Esophagus muscularis mucosa (tissue), 4 donors: ENCODE data around the gene CTCF. TPM values are rescaled to one million over a fixed set of nuclear protein-coding genes. Genes with fewer than 3 reads are reported as not detected.
"Not testable (repeated sequence)": the region's sequence is repeated elsewhere in the genome, so short reads cannot be mapped to it uniquely, and the experiment has no call there.

ENCODE experiments used
- DNase-seq: peaks from one replicate; pipeline ENCODE4 v3.0.0-alpha.2; 2017; ENCODE audit errors: extremely low spot score
- H3K27ac ChIP-seq, 4 donors: fragments of 200-600 bp; sonication (generic); replicated peaks in 1 of 4; 1 replicate in 3 of 4; 2 replicates in 1 of 4; pipeline ENCODE4 v1.5.1; 2016 to 2019; ENCODE audit warnings: mild to moderate bottlenecking in 1 of 4
- H3K27me3 ChIP-seq, 4 donors: fragments of 200-600 bp; sonication (generic); one replicate each; pipeline versions ENCODE4 v1.5.1 to v1.6.0; 2016 to 2019
- H3K36me3 ChIP-seq, 4 donors: fragments of 200-600 bp; sonication (generic); one replicate each; pipeline ENCODE4 v1.5.1; 2016 to 2019
- H3K4me1 ChIP-seq, 4 donors: fragments of 200-600 bp; sonication (generic); one replicate each; pipeline ENCODE4 v1.5.1; 2016 to 2019
- H3K4me3 ChIP-seq, 4 donors: fragments of 200-600 bp; sonication (generic); 1 replicate in 2 of 4; 2 replicates in 2 of 4; pipeline ENCODE4 v1.5.1; 2016 to 2019; ENCODE audit warnings: mild to moderate bottlenecking in 4 of 4, moderate library complexity in 1 of 4
- H3K9me3 ChIP-seq, 4 donors: fragments of 200-600 bp; sonication (generic); 1 replicate in 3 of 4; 2 replicates in 1 of 4; pipeline ENCODE4 v1.5.1; 2016 to 2019
- CTCF ChIP-seq, 3 experiments: fragments of 200-600 bp in 2 of 3; fragments of 450-650 bp in 1 of 3; sonication (generic) in 2 of 3; IDR thresholded peaks; one replicate each; pipeline ENCODE4 v1.5.1; 2017 to 2019; ENCODE audit warnings: antibody characterized with exemption in 3 of 3, mild to moderate bottlenecking in 2 of 3, moderate library complexity in 1 of 3
- EP300 ChIP-seq: sonication (generic); formaldehyde crosslinking; IDR thresholded peaks from one replicate; pipeline ENCODE4 v1.6.1; 2017; ENCODE audit warnings: antibody characterized with exemption
- POLR2A ChIP-seq: fragments of 450-650 bp; IDR thresholded peaks from one replicate; pipeline ENCODE4 v1.6.1; 2017; ENCODE audit warnings: antibody characterized with exemption, moderate library complexity, mild to moderate bottlenecking, low read depth
- POLR2AphosphoS5 ChIP-seq, 2 donors: sonication (generic); formaldehyde crosslinking; IDR thresholded peaks; one replicate each; pipeline ENCODE4 v1.6.1; 2017; ENCODE audit warnings: antibody characterized with exemption in 2 of 2
- WGBS: methylation state at CpG from one replicate; pipeline ENCODE4 v1.1.5; 2018; 5-methylcytosine and 5-hydroxymethylcytosine counted together
- intact Hi-C: fragments of 100-400 bp; cut with DNase I; formaldehyde crosslinking; loops from one replicate; pipeline ENCODE4 v1.15.1; 2023
- total RNA-seq, 4 donors: library from RNA; depleted of rRNA; stranded (reverse); fragments of >200 nt; gene quantifications; one replicate each; pipeline versions ENCODE4 v1.1.0 to v1.2.1, GENCODE V29; 2016

The CTCF gene, protein sequence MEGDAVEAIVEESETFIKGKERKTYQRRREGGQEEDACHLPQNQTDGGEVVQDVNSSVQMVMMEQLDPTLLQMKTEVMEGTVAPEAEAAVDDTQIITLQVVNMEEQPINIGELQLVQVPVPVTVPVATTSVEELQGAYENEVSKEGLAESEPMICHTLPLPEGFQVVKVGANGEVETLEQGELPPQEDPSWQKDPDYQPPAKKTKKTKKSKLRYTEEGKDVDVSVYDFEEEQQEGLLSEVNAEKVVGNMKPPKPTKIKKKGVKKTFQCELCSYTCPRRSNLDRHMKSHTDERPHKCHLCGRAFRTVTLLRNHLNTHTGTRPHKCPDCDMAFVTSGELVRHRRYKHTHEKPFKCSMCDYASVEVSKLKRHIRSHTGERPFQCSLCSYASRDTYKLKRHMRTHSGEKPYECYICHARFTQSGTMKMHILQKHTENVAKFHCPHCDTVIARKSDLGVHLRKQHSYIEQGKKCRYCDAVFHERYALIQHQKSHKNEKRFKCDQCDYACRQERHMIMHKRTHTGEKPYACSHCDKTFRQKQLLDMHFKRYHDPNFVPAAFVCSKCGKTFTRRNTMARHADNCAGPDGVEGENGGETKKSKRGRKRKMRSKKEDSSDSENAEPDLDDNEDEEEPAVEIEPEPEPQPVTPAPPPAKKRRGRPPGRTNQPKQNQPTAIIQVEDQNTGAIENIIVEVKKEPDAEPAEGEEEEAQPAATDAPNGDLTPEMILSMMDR
- total RNA-seq = 10 to 100 TPM; 27.5 to 46.3 (median 38.5) TPM

DNA sequence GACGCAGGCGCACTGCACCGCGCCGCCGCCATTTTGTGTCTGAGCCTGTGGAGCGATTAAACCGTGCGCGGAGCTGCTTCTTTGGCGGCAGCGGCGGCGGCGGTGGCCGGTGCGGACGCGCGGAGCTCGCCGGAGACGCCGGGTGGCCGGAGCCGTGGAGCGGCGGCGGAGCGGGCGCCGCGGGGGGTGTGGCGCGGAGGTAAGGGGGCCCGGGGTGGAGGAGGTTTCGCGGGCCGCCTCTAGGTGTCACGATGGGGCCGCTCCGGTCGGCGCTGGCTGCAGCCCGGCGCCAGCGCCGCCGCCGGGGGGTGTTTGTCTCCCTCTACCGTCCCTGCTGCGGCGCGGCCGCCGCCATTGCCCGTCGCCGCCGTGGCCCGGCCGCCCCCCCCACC is at the start of gene CTCF:
TSS of gene CTCF (plus strand) at position 1 of the 392 bp plus-strand sequence. CDS start 48,307 bp downstream, outside the sequence.
- TF ChIP-seq POLR2A = no peak
- TF ChIP-seq EP300 = no peak
- TF ChIP-seq CTCF (IDR thresholded peaks at IDR 0.05) = peak; percentile 67 to 90 (median 80)
- no peak for TF ChIP-seq POLR2AphosphoS5 (IDR thresholded peaks at IDR 0.05)
- Histone ChIP-seq H3K36me3 (no peaks in the 10 kb centered on the region), H3K27me3 (no peaks in the 10 kb centered on the region), H3K27ac (peak within 1 kb of the TSS; percentile 99 to 100 (median 100)), H3K9me3 (no peaks in the 10 kb centered on the region), H3K4me3 (peak within 1 kb of the TSS; percentile 78 to 98 (median 88)), H3K4me1 (peaks cover 22 to 44% (median 35%) of the 10 kb centered on the region in 4 donors)
- DNase-seq = no peak
- intact Hi-C loops = loop anchor here (2.0 to 5.0 kb wide), 4 partner anchors 34 to 155 kb away; partner anchors contain the start of genes GFOD2 and RIPOR1
- WGBS = no CpG with 5 or more reads among the region's 62 CpGs

DNA sequence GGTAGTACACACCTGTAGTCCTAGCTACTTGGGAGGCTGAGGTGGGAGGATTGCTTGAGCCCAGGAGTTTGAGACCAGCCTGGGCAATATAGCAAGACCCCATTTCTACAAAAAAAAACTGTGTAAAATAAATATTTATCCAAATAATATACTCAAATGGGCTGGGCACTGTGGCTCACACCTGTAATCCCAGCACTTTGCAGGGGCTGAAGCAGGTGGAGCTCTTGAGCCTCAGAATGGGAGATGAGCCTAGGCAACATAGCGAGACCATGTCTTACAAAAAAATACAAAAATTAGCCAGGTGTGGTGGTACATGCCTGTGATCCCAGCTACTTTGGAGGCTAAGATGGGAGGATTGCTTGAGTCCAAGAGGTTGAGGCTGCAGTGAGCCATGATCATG is 48.4 kb upstream of the CTCF start:
- H3K4me1 ChIP-seq = peaks cover 0 to 18% (median 4%) of the 10 kb centered on the region in 4 donors
- H3K27ac ChIP-seq, H3K27me3 ChIP-seq, H3K4me3 ChIP-seq, H3K36me3 ChIP-seq, H3K9me3 ChIP-seq, intact Hi-C loops, DNase-seq: not testable (repeated sequence)
- WGBS = 100% methylated on average over 1 of the region's 1 CpG

DNA sequence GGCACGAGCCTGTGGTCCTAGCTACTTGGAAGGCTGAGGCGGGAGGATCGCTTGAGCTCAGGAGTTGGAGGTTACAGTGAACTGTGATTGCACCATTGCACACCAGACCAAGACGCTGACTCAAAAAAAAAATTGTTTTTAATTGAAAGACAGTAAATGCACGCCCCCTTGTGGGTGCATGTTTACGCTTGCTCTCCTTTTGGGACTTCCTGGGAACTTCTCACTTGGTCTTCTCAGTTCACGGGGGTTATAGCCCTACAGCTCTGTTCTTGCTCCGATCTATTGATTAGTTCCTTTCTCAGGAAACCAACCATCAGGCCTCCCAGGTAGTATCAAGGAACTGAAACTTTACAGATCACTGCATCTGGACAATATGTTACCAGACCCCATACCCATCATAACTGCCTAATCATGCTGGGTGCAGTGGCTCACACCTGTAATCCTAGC is 47.9 kb upstream of the CTCF start:
- DNase-seq = peak; percentile 95
- Histone ChIP-seq H3K27ac (no peak overlapping the region), H3K9me3 (no peaks in the 10 kb centered on the region), H3K4me3 (no peak overlapping the region), H3K4me1 (peaks cover 0 to 18% (median 4%) of the 10 kb centered on the region in 4 donors), H3K27me3 (no peaks in the 10 kb centered on the region), H3K36me3 (no peaks in the 10 kb centered on the region)
- 25% methylated on average over 8 of the region's 8 CpGs for WGBS
- TF ChIP-seq CTCF (IDR thresholded peaks at IDR 0.05) (peak; percentile 51 to 70 (median 58)), POLR2AphosphoS5 (IDR thresholded peaks at IDR 0.05) (peak in 1 of 2 donors; percentile 16), EP300 (no peak), POLR2A (no peak)
- intact Hi-C loops = no loop called here

DNA sequence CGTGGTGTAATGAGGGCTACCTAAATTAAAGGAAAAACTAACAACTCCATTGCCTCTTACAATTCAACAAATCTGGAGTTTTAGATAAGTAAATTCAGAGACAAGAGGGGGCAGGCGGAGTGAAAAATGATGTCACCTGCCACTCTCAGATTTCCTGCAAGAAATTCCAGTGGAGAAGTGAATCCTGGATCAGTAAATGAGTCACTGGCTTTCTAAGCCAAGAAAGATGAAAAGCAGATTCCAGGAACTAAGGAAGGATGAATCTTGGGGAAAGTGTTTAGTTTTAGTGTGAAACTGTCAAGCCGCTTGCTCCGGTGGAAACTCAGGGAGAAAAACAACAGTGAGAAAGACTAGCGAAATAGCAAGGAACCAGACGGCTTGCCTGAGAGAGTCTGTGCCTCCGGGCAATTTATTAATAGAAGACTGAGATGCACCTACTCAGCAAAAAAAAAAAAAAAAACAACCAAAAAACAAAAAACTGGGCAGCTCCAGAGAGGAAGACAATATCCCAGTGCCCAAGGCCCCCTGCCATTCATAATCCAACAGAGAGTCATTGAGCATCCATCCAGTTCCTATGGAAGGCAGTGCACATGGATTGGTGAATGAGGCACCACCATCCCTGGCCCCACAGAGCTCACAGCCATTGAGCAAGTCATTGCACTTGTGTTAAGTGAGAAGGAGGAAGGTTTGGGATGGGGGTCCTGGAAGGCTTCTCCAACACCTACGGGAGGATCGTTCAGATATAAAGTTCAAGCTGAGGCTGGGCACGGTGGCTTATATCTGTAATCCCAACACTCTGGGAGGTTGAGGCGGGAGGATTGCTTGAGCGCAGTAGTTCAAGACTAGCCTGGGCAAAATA is 45.8 kb upstream of the CTCF start:
- 73% methylated on average over 12 of the region's 12 CpGs for WGBS
- peaks cover 5 to 24% (median 9%) of the 10 kb centered on the region in 4 donors for H3K4me1 ChIP-seq
- no peaks in the 10 kb centered on the region for H3K36me3 ChIP-seq
- DNase-seq = peak; percentile 90
- H3K27ac ChIP-seq = peak overlapping the region in 1 of 4 donors; percentile 41
- H3K27me3 ChIP-seq = no peaks in the 10 kb centered on the region
- H3K9me3 ChIP-seq = no peaks in the 10 kb centered on the region
- no peak overlapping the region for H3K4me3 ChIP-seq
- no peak for TF ChIP-seq POLR2AphosphoS5 (IDR thresholded peaks at IDR 0.05)
- TF ChIP-seq EP300 = no peak
- no peak for TF ChIP-seq POLR2A
- TF ChIP-seq CTCF (IDR thresholded peaks at IDR 0.05) = no peak
- intact Hi-C loops = loop anchor here (5.0 kb wide), 1 partner anchor 34 kb away; the partner anchor contains the start of genes AGRP and ATP6V0D1
